Measurements from ENCODE around the gene CRIP2. TPM values are rescaled to one million over a fixed set of nuclear protein-coding genes. Genes with fewer than 3 reads are reported as not detected.

Gene CRIP2
- total and polyA plus RNA-seq, 2 of the 13 experiments (the other 11 are each of a cell fraction or from before 2014, with no cell fraction given): 31.6 to 37.9 TPM

DNA sequence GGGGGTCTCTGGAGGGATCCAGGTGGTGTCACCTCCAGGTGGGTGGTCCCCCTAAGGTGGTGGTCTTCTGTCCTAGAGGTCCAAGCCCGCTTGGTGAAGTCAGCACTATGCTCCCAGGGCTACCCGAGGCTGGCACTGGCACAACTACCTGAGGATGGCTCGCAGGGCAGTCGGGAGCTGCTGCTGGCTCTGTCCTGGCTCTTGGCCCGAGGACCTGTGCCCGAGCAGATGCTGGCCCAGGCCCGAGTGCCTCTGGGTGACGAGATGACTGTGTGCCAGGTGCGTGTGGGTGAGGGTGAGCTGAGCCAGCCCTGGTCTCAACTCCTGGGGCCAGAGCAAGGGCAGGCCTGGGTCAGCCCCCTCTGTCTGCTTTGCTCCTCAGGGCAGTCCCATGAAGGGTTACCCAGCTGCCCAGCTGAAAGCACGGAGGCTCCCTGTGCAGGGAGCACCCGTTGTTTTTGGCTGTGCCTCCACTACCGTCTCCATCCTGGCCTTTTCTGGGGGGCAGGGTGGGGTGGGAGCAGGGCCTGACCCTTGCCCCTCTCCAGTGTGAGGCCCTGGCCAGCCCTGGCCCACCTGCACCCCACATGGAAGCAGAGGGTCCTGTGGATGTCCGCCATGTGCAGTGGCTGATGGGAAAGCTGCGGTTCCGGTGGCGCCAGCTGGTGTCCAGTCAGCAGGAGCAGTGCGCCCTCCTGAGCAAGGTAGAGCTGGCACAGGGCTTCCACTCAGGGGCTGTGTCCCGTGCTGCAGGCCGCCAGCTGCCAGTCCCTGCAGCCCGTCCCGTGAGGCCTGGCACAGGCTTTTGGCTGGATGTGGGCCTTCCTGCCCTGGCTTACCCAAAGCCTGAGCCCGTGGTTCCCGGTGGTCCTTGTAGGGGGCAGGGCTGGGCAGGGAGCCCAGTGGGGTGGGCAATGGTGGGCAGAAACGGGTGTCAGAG lies 17.7 kb downstream of the CRIP2 start (continued):
- TF ChIP-seq, protein P1, sequence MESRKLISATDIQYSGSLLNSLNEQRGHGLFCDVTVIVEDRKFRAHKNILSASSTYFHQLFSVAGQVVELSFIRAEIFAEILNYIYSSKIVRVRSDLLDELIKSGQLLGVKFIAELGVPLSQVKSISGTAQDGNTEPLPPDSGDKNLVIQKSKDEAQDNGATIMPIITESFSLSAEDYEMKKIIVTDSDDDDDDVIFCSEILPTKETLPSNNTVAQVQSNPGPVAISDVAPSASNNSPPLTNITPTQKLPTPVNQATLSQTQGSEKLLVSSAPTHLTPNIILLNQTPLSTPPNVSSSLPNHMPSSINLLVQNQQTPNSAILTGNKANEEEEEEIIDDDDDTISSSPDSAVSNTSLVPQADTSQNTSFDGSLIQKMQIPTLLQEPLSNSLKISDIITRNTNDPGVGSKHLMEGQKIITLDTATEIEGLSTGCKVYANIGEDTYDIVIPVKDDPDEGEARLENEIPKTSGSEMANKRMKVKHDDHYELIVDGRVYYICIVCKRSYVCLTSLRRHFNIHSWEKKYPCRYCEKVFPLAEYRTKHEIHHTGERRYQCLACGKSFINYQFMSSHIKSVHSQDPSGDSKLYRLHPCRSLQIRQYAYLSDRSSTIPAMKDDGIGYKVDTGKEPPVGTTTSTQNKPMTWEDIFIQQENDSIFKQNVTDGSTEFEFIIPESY (CRISPR knock-in tag; IDR thresholded peaks at IDR 0.05): peak; percentile 57; the same call in 1 of the 2 replicates

- H2AFZ ChIP-seq (ENCODE audit: low read length): no peak overlapping the region
- H3K9me3 ChIP-seq (ENCODE audit: low read length): no peaks in the 10 kb centered on the region
- H4K20me1 ChIP-seq (ENCODE audit: insufficient read depth, low read length): no peaks in the 10 kb centered on the region
- TSS peak; percentile 14 for BruUV-seq (replicated peaks)
- no peak overlapping the region for H3K4me2 ChIP-seq (ENCODE audit: low read depth, low read length)
- H3K27ac ChIP-seq (ENCODE audit: extremely low read length, insufficient read depth, low read length): no peak overlapping the region
- in situ Hi-C loops (cut with HindIII; ENCODE audit: extremely low pct_ligation_motif_present, low pct_unique_long_range_greater_than_20kb): no loop called here
- DNase-seq (ENCODE audit: low spot score): no peak
- H3K36me3 ChIP-seq (replicated peaks in 1 of 2; ENCODE audit: control insufficient read depth in 1 of 2, insufficient read depth in 2 of 2, low read length in 2 of 2): peaks cover 0 to 3% of the 10 kb centered on the region in 2 experiments; a peak in 1 of 5 replicates
- TF ChIP-seq, protein P2, sequence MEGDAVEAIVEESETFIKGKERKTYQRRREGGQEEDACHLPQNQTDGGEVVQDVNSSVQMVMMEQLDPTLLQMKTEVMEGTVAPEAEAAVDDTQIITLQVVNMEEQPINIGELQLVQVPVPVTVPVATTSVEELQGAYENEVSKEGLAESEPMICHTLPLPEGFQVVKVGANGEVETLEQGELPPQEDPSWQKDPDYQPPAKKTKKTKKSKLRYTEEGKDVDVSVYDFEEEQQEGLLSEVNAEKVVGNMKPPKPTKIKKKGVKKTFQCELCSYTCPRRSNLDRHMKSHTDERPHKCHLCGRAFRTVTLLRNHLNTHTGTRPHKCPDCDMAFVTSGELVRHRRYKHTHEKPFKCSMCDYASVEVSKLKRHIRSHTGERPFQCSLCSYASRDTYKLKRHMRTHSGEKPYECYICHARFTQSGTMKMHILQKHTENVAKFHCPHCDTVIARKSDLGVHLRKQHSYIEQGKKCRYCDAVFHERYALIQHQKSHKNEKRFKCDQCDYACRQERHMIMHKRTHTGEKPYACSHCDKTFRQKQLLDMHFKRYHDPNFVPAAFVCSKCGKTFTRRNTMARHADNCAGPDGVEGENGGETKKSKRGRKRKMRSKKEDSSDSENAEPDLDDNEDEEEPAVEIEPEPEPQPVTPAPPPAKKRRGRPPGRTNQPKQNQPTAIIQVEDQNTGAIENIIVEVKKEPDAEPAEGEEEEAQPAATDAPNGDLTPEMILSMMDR (CRISPR knock-in tag; IDR thresholded peaks at IDR 0.05): peak; percentile 34; the same call in 1 of the 2 replicates
- TF ChIP-seq, protein P1 (CRISPR knock-in tag; IDR thresholded peaks at IDR 0.05): peak; percentile 34; the same call in 1 of the 2 replicates
- peak; percentile 39; the same call in 1 of the 2 replicates for TF ChIP-seq POLR2G (IDR thresholded peaks at IDR 0.05; ENCODE audit: low read depth, low read length)
- TF ChIP-seq, protein P3, sequence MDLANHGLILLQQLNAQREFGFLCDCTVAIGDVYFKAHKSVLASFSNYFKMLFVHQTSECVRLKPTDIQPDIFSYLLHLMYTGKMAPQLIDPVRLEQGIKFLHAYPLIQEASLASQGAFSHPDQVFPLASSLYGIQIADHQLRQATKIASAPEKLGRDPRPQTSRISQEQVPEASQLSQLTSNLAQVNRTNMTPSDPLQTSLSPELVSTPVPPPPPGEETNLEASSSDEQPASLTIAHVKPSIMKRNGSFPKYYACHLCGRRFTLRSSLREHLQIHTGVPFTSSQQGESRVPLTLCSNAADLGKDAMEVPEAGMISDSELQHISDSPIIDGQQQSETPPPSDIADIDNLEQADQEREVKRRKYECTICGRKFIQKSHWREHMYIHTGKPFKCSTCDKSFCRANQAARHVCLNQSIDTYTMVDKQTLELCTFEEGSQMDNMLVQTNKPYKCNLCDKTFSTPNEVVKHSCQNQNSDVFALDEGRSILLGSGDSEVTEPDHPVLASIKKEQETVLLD (CRISPR knock-in tag; IDR thresholded peaks at IDR 0.05; ENCODE audit: low read depth): no peak
- ATAC-seq: no peak
- H3K9ac ChIP-seq (ENCODE audit: insufficient read depth, low read depth, low read length): no peak overlapping the region
- no peak for FAIRE-seq
- no peak overlapping the region for H3K4me3 ChIP-seq (replicated peaks in 1 of 3; ENCODE audit: insufficient read depth in 1 of 3, low read depth in 2 of 3, low read length in 3 of 3)
- 74% methylated on average over 6 of the region's 20 CpGs for WGBS (ENCODE audit: low lambda C conversion rate)
- POLR2A ChIA-PET: no interaction called here
- peaks cover 23% of the 10 kb centered on the region for H3K79me2 ChIP-seq (ENCODE audit: insufficient read depth, low read length)
- H3K4me1 ChIP-seq (ENCODE audit: insufficient read depth, low read length): peaks cover 68% of the 10 kb centered on the region
- intact Hi-C loops (cut with micrococcal nuclease; ENCODE audit: unreplicated experiment): loop anchor here (10.0 kb wide), 1 partner anchor 178 kb away; the partner anchor contains the start of gene PACS2
- CTCF ChIA-PET (ENCODE audit: low intra/inter-chr PET ratio, low total read pairs): no interaction called here
- H3K27me3 ChIP-seq (ENCODE audit: control insufficient read depth in 1 of 2, insufficient read depth in 2 of 2, low read length in 2 of 2): no peaks in the 10 kb centered on the region; a peak in 1 of 5 replicates
Observed at GRCh38 chr14:105492971-105493871, 18.6 kb downstream of the CRIP2 start.

All from HepG2 (cell line).